Kasumi-1 (cell line): ENCODE results near the gene MFAP1.
A peak's percentile ranks its signal among the peaks of the same experiment; 100 is the strongest.
"Not testable (repeated sequence)": the region's sequence is repeated elsewhere in the genome, so short reads cannot be mapped to it uniquely, and the experiment has no call there.

Experiments used
- DNase-seq, 2 experiments: peaks; one replicate each; lab custom pipeline; 2025; lab: John Stamatoyannopoulos, UW

MFAP1 gene

DNA sequence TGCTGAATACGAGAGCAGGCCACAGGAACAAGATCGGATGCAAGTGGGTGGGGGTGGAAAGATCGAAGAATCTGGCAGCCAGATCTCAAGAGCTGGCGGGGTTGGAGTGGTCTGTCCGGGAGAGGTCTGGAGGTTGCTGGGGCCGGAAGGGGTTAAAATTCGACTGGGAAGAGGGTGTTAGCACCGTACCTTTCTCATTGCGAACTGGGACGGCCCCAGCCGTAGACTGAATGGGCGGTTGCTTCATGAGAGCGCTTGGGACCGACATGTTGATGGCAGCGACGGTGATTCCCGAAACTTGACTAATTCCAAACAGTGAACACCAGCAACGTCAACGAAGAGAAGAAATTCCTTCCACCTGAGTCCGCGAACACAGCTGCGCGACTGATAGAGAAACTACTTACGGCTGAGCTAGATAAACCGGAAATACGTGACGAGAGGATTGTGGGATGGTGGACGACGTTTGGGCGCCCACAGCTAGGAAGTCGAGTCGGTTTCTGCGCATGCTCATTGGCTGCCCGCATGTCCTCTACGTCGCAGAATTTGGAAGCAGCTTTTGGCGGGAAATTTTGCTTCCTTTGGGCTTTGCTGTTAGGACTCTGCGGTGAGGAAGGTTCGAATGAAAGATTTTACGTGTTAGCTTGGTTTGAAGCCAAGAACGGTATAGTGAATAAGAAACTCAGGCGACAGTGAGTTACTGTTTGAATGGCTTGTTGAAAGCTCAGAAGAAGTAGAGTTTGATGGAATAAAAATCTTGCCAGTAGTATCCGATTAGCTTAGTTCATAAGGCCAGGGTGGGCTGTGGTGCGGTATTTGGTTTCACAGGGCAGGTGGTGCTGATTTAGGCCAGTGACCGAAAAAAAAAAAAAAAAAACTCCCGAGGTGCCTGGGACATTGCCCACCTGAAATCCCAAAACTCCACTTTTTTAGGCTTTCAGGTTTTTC lies at the start of gene MFAP1:
Gene MFAP1 (minus strand): TSS at position 389 of the 945 bp plus-strand sequence. CDS start 121 bp downstream, at position 268.
- DNase-seq = peak; percentile 90 to 92

DNA sequence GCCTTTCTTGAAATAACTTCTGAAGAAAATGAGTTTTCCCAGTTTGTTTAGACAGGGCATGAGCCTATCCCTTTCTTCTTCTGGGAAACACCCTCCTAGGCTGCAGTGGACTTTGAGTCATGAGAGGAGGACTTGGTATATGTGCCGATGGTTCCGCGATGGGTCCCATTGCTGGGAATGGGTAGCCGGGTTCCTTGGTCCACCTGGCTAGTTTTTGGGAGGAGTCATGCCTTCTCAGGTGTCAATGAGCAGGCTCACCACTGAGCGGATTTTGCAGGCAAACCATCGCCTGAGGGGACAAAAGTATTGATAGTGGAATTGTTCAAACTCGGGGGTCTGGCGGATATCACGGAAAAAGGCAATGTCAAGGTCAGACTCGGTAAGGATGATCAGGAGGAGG lies 49.2 kb upstream of the MFAP1 start:
- DNase-seq = no peak

DNA sequence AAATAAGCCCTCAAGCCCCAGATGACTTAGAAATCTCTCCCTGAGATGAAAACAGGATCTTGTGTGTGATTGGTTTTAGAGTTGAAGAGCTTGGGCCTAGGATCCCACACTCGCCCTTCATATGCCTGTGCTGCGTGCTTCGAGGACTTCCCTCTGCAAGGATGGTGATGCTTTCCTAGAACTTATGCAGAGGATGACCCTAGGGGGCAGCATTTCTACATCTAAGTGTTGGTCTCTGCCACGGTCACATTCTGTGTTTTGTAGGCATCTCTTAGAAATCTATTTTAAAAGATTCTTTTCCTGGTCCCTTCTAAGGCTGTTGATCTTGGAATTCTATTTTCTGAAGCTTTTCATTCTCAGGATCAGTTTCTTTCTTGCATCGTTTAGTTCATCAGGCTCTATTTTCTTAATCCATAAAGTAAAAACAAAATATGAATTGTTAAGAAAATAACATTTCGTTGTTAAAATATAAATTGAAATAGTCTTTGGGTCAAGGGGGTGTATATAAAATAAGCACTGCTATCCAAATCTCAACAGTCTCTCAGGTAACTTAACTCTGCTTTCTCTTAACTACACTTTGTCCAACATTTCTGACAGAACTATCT lies 48.0 kb upstream of the MFAP1 start:
- DNase-seq = peak; percentile 38 to 68

DNA sequence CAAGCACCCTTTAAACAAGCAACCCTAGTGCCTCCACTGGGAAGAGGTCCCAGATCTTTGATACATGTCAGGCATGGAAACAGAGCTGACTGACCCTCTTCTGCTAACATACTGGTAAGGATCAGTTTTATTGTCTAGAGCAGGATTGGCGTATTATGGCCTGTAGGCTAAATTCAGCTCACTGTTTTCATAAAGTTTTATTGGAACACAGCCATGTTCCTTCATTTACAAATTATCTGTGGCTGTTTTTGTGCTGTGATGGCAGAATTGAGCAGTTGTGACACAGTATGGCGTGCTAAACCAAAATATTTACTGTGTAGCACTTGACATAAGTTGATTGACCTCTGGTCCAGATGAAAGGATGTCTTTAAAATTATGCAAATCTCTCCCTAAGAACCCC lies 47.3 kb upstream of the MFAP1 start:
- DNase-seq = no peak

- no peak for DNase-seq
These were observed 43.9 kb upstream of the MFAP1 start for GRCh38 chr15:43868406-43868805.

DNA sequence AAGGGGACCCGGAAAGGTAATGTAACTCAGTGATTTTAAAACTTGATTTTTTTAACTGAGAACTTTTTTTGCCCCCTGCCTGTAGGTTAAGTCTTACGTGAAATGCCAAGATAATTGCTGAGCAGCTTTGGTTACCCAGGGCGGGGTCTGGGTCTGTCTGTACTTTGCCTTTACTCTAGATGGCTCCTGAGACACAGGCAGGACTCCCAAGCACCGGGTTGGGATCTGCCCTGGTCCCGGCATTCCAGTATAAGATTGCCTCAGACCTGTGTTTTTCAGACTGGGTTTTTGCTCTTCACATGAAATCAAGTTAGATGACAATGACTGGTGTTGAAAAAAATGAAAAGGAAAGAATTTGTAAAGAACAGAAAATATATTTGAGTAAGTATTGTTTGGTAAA lies 42.6 kb upstream of the MFAP1 start:
- DNase-seq = no peak

DNA sequence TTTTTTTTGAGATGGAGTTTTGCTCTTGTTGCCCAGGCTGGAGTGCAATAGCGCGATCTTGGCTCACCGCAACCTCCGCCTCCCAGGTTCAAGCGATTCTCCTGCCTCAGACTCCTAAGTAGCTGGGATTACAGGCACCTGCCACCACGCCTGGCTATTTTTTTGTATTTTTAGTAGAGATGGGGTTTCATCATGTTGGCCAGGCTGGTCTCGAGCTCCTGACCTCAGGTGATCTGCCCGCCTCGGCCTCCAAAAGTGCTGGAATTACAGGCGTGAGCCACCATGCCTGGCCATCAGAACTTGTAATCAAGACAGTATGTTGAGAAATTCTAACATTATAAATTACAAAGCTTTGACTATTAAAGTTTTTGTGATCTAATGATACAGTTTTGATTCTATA lies 42.1 kb upstream of the MFAP1 start:
- DNase-seq = not testable (repeated sequence)

DNA sequence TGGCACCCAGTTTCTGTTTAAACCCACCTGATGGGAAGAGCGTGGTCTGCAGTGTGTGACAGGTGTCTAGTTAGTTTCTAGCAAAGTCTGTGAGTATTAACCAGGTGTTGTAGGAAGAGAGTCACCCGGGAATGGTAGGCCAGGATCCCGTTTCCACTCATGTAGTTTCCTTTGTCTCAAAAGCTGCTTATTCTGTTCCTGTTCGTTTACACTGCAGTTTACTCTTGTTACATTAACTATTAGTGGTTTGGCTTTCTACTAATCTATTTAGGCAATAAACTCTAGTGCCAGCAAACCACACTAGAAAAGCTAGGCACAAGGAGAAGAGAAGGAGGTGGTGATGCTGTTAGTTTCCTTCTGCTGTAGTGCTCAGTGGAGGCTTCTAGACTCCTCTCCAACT lies 35.1 kb upstream of the MFAP1 start:
- DNase-seq = no peak

GRCh38 chr15:43854801-43855200 lies 30.3 kb upstream of the MFAP1 start:
- no peak for DNase-seq

- no peak for DNase-seq
These were observed 28.1 kb upstream of the MFAP1 start for GRCh38 chr15:43852607-43853006.

DNA sequence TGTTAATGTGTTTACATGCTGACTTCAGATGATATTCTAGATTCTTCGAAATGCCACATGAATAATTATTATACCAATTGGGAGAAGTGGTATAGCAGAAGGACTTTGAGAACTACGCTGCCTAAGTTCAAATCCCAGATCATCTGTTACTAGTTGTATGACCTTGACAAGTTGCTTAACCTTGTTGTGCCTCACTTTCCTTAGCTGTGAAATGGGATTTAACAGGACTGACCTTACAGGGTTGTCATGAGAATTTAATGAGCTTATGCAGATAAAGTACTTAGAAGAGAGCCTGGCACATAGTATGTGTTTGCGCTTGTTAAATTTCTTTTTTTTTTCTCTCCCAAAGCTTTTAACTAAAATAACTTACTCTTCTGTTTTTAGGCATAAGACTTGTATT lies 26.8 kb upstream of the MFAP1 start:
- DNase-seq = no peak

DNA sequence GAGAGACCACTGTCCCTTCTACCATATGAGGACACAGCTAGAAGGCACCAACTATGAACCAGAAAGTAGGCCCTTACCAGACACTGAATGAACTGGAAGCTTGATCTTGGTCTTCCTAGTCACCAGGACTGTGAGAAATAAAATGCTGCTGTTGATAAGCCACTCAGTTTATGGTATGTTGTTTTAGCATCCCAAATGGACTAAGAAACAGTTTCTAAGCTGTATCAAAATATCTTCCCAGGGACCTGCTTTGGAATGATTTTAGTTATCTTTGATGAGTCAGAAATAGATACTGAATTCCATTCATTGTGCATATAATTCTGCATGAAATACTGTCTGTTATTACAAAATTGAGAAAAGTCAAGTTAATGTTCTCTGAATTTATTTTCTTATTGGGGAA lies 20.9 kb upstream of the MFAP1 start:
- DNase-seq = no peak

DNA sequence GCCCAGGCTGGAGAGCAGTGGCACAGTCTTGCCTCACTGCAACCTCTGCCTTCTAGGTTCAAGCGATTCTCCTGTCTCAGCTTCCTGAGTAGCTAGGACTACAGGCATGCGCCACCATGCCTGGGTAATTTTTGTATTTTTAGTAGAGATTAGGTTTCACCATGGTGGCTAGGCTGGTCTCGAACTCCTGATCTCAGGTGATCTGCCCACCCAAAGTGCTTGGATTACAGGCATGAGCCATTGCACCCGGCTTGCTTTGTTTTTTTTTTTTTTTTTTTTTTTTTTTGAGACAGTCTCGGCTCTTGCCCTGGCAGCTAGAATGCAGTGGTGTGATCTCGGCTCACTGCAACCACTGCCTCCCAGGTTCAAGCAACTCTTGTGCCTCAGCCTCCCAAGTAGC lies 8.0 kb upstream of the MFAP1 start:
- DNase-seq = not testable (repeated sequence)

DNA sequence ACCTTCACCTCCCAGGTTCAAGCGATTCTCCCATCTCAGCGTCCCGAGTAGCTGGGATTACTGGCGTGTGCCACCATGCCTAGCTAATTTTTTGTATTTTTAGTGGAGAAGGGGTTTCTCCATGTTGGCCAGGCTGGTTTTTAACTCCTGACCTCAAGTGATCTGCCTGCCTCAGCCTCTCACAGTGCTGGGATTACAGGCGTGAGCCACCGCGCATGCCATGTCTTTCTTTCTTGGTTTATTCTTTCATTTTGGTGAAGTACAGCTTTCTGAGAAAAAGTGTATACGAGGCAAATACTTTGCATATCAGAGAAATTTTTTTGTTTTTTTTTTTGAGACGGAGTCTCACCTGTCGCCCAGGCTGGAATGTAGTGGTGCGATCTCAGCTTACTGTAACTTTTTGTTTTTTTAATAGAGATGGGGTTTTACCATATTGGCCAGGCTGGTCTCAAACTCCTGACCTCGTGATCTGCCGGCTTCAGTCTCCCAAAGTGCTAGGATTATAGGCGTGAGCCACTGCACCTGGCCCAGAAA lies 7.1 kb upstream of the MFAP1 start:
- not testable (repeated sequence) for DNase-seq

- not testable (repeated sequence) for DNase-seq
These were observed 6.3 kb upstream of the MFAP1 start for GRCh38 chr15:43830691-43831275.

DNA sequence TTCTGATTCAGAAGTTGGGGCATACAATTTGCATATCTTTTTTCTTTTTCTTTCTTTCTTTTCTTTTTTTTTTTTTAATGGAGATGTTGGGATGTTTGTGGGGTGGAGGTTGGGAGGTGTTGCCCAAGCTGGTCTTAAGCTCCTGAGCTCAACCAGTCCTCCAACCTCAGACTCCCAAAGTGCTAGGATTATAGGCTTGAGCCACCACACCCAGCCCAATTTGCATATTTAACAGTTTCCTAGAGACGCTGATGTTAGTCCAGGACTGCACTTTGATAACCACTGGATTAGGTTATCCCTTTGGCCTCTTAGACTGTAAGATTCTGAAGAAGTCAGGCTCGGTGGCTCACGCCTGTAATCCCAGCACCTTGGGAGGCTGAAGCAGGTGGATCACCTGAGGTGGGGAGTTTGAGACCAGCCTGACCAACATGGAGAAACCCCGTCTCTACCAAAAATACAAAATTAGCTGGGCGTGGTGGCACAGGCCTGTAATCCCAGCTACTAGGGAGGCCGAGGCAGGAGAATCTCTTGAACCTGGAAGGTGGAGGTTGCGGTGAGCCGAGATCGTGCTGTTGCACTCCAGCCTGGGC lies 5.6 kb upstream of the MFAP1 start:
- DNase-seq = not testable (repeated sequence)

GRCh38 chr15:43828061-43828657 lies 3.7 kb upstream of the MFAP1 start:
- DNase-seq = no peak

DNA sequence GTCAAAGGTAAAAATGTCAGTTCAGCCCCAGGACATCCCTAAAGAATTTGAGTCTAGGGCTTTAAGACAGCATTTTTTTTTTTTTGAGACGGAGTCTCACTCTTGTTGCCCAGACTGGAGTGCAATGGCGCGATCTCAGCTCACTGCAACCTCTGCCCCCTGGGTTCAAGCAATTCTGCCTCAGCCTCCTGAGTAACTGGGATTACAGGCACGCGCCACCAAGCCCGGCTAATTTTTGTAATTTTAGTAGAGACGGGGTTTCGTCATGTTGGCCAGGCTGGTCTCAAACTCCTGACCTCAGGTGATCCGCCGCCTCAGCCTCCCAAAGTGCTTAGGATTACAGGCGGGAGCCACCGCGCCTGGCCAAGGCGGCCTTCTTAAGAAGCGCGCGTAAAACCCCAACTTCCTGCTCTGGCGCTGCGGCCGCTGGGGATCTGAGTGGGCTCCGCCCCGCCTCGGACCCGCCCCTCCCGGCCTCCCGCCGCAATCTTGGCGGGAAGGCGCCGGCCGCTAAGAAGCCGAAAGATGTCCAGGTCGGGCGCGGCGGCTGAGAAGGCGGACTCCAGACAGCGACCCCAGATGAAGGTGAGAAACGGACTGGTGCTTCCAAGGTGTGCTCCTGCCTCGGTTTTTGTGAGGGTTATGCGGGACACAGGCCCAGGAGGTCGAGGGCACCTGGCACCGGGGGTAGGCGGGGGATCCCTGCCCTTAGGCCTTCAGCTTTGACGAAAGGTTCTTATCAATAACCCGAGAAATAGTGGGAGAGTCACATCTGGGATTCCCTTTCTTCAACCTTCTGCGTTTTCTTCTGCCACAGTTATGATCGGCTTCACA lies 2.2 kb upstream of the MFAP1 start, which contains the start of gene WDR76:
Gene WDR76 (plus strand): TSS at position 495 of the 834 bp plus-strand sequence. CDS start 31 bp downstream, at position 526.
- DNase-seq = peak; percentile 46 to 53

GRCh38 chr15:43826029-43826507 lies 1.6 kb upstream of the MFAP1 start:
- no peak for DNase-seq

- not testable (repeated sequence) for DNase-seq
These were observed 815 bp upstream of the MFAP1 start for GRCh38 chr15:43825305-43825704.

DNA sequence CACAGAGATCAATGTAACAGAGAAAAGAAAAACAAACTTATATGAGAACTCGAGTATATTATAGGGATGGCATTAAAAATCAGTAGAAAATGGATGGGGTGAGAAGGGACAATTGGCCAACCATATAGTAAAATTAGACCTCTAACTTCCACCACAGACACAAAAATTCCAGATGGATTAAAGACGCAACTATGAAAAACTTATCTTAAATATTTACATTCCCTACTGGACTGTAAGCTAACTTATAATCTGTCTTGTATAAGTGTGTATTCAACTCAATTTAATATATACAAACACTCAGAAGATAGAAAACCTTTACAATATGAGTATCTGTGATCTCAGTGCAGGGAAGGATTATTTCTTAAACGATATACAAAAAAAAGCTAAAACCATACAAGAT lies 3.0 kb downstream of the MFAP1 start:
- no peak for DNase-seq
